GM21515 (cell line): ENCODE results near the gene BNIPL.

Experiments used
- ATAC-seq: cut with Tn5 transposase; IDR thresholded peaks from one replicate; pipeline ENCODE4 v1.9.1; 2021; ENCODE audit not compliant: unreplicated experiment

Gene BNIPL

GRCh38 chr1:151036356-151036755, at the start of gene BNIPL:
Gene BNIPL (plus strand): TSS chr1:151036586. CDS start chr1:151036726, 140 bp downstream.
- ATAC-seq = no peak

GRCh38 chr1:150987924-150988323, 48.5 kb upstream of the BNIPL start:
- no peak for ATAC-seq

- ATAC-seq = no peak
Observed at GRCh38 chr1:150992626-150993025, 43.8 kb upstream of the BNIPL start.

- ATAC-seq = no peak
Observed at GRCh38 chr1:150994248-150994647, 42.1 kb upstream of the BNIPL start.

- ATAC-seq = no peak
Observed at GRCh38 chr1:150995460-150995859, 40.9 kb upstream of the BNIPL start.

GRCh38 chr1:150995896-150996295, 40.5 kb upstream of the BNIPL start:
- no peak for ATAC-seq

- ATAC-seq = no peak
Observed at GRCh38 chr1:150997126-150997872, 39.1 kb upstream of the BNIPL start.

- no peak for ATAC-seq
Observed at GRCh38 chr1:150997949-150998348, 38.4 kb upstream of the BNIPL start.

- ATAC-seq = no peak
Observed at GRCh38 chr1:150999051-150999674, 37.2 kb upstream of the BNIPL start.

- ATAC-seq = no peak
Observed at GRCh38 chr1:150999926-151000325, 36.5 kb upstream of the BNIPL start.

GRCh38 chr1:151000408-151000807, 36.0 kb upstream of the BNIPL start:
- no peak for ATAC-seq

- no peak for ATAC-seq
Observed at GRCh38 chr1:151001602-151002001, 34.8 kb upstream of the BNIPL start.

GRCh38 chr1:151002051-151002450, 34.3 kb upstream of the BNIPL start:
- ATAC-seq = no peak

- no peak for ATAC-seq
Observed at GRCh38 chr1:151002611-151003010, 33.8 kb upstream of the BNIPL start.

- ATAC-seq = no peak
Observed at GRCh38 chr1:151003180-151003579, 33.2 kb upstream of the BNIPL start.

GRCh38 chr1:151005729-151006319, 30.6 kb upstream of the BNIPL start:
- no peak for ATAC-seq

- no peak for ATAC-seq
Observed at GRCh38 chr1:151006327-151007052, 29.9 kb upstream of the BNIPL start, which contains the start of gene MINDY1. Gene MINDY1 (minus strand): TSS chr1:151006902. CDS start chr1:151002617, 4,285 bp downstream.

GRCh38 chr1:151007853-151008243, 28.5 kb upstream of the BNIPL start:
- no peak for ATAC-seq

GRCh38 chr1:151008244-151009205, 27.9 kb upstream of the BNIPL start, which contains the start of gene PRUNE1:
Gene PRUNE1 (plus strand): TSS chr1:151008449. CDS start chr1:151008633, 184 bp downstream.
- ATAC-seq = peak; percentile 61

GRCh38 chr1:151009206-151009587, 27.2 kb upstream of the BNIPL start:
- no peak for ATAC-seq
